Posterior vena cava (tissue), 2 donors: ENCODE results near the gene RAB30. TPM values are rescaled to one million over a fixed set of nuclear protein-coding genes. Genes with fewer than 3 reads are reported as not detected.

Source experiments
- DNase-seq: peaks from one replicate; pipeline ENCODE4 v3.0.0-alpha.2; 2020; ENCODE audit warnings: low spot score
- intact Hi-C, 2 donors: fragments of 100-400 bp; cut with DNase I; formaldehyde crosslinking; loops; one replicate each; pipeline versions ENCODE4 v1.14.1 to v1.14.2; 2022 to 2023
- total RNA-seq, 2 donors: library from RNA; stranded (reverse); fragmentation: NEBNext Ultra II Directional; extraction: Animal tissue kit (Norgen Biotek cat#: 25700); gene quantifications; one replicate each; pipeline ENCODE4 v1.2.1, GENCODE V29; 2021
- donor health status: DM: yes; HTN: yes; CAD: no.
- donor health status: DM: yes; HTN: yes; CAD: no.

Gene RAB30
- total RNA-seq, 2 donors from 2014 or later = 22.1 to 27.9 TPM

- no peak for DNase-seq
- intact Hi-C loops = no loop called here
Observed at GRCh38 chr11:82996966-82997606, 74.6 kb downstream of the RAB30 start.

GRCh38 chr11:82995754-82996398 lies 75.8 kb downstream of the RAB30 start:
- intact Hi-C loops = no loop called here
- no peak for DNase-seq

- DNase-seq = no peak
- intact Hi-C loops = no loop called here
Observed at GRCh38 chr11:82995235-82995634, 76.5 kb downstream of the RAB30 start.

- no peak for DNase-seq
- intact Hi-C loops = no loop called here
Observed at GRCh38 chr11:82994604-82995230, 77.0 kb downstream of the RAB30 start.

- intact Hi-C loops = no loop called here
- DNase-seq = no peak
Observed at GRCh38 chr11:82992223-82992622, 79.5 kb downstream of the RAB30 start.

GRCh38 chr11:82989628-82990404 lies 81.9 kb downstream of the RAB30 start:
- intact Hi-C loops = no loop called here
- no peak for DNase-seq

- intact Hi-C loops = no loop called here
- no peak for DNase-seq
Observed at GRCh38 chr11:82988936-82989627, 82.6 kb downstream of the RAB30 start.

GRCh38 chr11:82987997-82988396 lies 83.7 kb downstream of the RAB30 start:
- intact Hi-C loops = no loop called here
- no peak for DNase-seq

- no peak for DNase-seq
Observed at GRCh38 chr11:82986446-82986845, 85.3 kb downstream of the RAB30 start.

GRCh38 chr11:82981852-82982251 lies 89.8 kb downstream of the RAB30 start:
- intact Hi-C loops = no loop called here
- no peak for DNase-seq

More at GRCh38 chr11:82986446-82986845, 85.3 kb downstream of the RAB30 start:
- intact Hi-C loops = no loop called here

DNA sequence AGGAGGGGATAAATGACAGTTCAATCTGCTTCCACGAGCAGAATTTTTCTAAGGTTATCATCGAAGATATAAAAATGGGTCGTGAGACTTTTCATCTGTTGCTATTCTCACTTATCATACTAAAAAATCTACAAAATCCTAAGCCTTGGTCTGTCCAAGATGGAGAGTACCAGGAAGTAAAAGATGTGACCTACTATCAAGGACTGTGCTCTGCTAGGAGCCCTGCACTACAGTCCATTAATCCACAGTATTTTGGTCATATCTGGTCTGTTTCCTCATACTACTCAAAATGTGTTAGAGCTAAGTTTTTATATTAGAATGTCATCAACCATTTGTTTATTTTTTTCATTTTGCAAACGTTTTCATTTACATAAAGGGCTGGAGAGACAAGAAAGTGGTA lies 90.8 kb downstream of the RAB30 start:
- no peak for DNase-seq
- intact Hi-C loops = no loop called here

DNA sequence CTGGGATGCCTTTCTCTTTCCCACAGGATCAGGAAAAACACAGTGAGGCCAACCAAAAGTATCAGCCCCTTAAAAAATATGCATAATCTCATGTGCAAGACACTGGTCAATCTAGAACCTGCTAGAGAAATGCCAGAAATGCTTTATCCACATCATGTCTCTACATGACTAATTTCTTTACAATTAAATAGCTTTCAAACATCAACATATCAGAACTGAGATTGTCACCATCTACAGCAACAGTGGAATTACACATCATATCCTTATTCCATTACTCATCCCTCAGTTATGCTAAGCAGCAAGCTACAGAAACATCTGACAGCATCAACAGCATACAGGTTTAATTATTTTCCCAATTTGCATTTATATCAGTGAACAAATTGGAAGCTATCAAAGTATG lies 91.4 kb downstream of the RAB30 start:
- intact Hi-C loops = no loop called here
- no peak for DNase-seq

GRCh38 chr11:82979824-82980223 lies 91.9 kb downstream of the RAB30 start:
- no peak for DNase-seq
- intact Hi-C loops = no loop called here

- intact Hi-C loops = no loop called here
Observed at GRCh38 chr11:82978422-82979099, 93.1 kb downstream of the RAB30 start.

GRCh38 chr11:82976786-82977185 lies 94.9 kb downstream of the RAB30 start:
- DNase-seq = no peak
- intact Hi-C loops = no loop called here

More at GRCh38 chr11:82978422-82979099, 93.1 kb downstream of the RAB30 start:
- no peak for DNase-seq

GRCh38 chr11:82975882-82976281 lies 95.8 kb downstream of the RAB30 start:
- DNase-seq = no peak
- intact Hi-C loops = no loop called here

- no peak for DNase-seq
- intact Hi-C loops = no loop called here
Observed at GRCh38 chr11:82974851-82975250, 96.8 kb downstream of the RAB30 start.

DNA sequence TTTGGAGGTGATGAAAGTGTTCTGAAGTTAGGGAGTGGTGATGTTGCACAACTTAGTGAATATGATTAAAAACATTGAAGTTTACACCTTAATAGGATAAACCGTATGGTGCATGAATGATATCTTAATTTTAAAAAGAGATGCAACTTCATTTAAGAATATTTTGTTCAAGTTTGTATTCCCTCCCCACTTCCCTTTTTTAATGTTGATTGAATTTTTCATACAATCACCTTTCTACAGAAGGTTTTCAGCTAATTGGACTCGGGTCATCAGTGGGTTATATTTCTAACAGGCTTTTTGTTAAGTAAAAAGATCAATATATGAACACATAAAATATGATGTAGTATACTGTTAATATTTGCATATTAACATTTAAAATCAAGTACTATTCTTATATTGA lies 97.6 kb downstream of the RAB30 start:
- DNase-seq = no peak

DNA sequence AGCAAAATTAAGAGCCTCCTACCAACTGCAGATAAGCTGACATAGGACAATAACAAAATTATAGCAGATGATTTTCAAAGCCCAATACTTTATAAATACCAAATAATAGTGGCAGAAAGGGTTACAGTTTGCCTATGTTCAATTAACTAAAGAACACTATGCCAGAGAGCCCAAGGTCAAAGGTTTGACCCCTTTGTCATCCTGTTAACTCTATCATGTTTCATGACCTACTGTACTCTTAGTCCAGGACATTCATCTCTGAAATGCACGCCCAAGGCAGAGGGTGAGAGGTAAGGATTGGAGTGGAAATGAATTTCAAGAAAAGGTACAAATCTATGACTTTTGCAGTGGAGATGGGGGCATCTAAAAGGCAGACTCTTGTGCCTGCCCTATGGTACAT lies 99.6 kb downstream of the RAB30 start:
- intact Hi-C loops = no loop called here
- no peak for DNase-seq

More for the DNA sequence above, 97.6 kb downstream of the RAB30 start:
- intact Hi-C loops = no loop called here
